Parathyroid adenoma (tissue), 2 donors: ENCODE data around the gene WBP2.

Experiments used
- H2AFZ ChIP-seq: fragments of 300-600 bp; sonication (generic); one replicate; pipeline ENCODE4 v1.7.0; 2017; ENCODE audit warnings: antibody characterized with exemption, mild to moderate bottlenecking
- H3K27ac ChIP-seq: fragments of 300-600 bp; sonication (generic); one replicate; pipeline ENCODE4 v1.7.0; 2017
- H3K27me3 ChIP-seq: fragments of 300-600 bp; sonication (generic); one replicate; pipeline ENCODE4 v1.7.0; 2017; ENCODE audit warnings: low read length; ENCODE audit not compliant: control insufficient read depth, insufficient read depth
- H3K36me3 ChIP-seq: fragments of 300-600 bp; sonication (generic); one replicate; pipeline ENCODE4 v1.7.0; 2017; ENCODE audit warnings: low read length; ENCODE audit not compliant: control insufficient read depth, insufficient read depth
- H3K4me1 ChIP-seq: fragments of 300-600 bp; sonication (generic); one replicate; pipeline ENCODE4 v1.7.0; 2017; ENCODE audit warnings: control low read depth
- H3K4me2 ChIP-seq: fragments of 300-600 bp; sonication (generic); one replicate; pipeline ENCODE4 v1.7.0; 2017; ENCODE audit warnings: low read length
- H3K4me3 ChIP-seq: fragments of 300-600 bp; sonication (generic); one replicate; pipeline ENCODE4 v1.7.0; 2017; ENCODE audit warnings: low read depth, low read length
- H3K79me2 ChIP-seq: fragments of 300-600 bp; sonication (generic); one replicate; pipeline ENCODE4 v1.7.0; 2017; ENCODE audit warnings: control low read depth
- H3K9ac ChIP-seq: fragments of 300-600 bp; sonication (generic); one replicate; pipeline ENCODE4 v1.7.0; 2017; ENCODE audit warnings: mild to moderate bottlenecking
- H3K9me3 ChIP-seq: fragments of 300-600 bp; sonication (generic); one replicate; pipeline ENCODE4 v1.7.0; 2017; ENCODE audit warnings: low read length; ENCODE audit not compliant: control insufficient read depth
- TF ChIP-seq, protein P1 (sequence below): fragments of 300-600 bp; sonication (generic); IDR thresholded peaks from one replicate; pipeline ENCODE4 v1.7.0; 2017; ENCODE audit warnings: antibody characterized with exemption, mild to moderate bottlenecking
- donor health status: primary hyperparathyroidism.

The WBP2 gene

DNA sequence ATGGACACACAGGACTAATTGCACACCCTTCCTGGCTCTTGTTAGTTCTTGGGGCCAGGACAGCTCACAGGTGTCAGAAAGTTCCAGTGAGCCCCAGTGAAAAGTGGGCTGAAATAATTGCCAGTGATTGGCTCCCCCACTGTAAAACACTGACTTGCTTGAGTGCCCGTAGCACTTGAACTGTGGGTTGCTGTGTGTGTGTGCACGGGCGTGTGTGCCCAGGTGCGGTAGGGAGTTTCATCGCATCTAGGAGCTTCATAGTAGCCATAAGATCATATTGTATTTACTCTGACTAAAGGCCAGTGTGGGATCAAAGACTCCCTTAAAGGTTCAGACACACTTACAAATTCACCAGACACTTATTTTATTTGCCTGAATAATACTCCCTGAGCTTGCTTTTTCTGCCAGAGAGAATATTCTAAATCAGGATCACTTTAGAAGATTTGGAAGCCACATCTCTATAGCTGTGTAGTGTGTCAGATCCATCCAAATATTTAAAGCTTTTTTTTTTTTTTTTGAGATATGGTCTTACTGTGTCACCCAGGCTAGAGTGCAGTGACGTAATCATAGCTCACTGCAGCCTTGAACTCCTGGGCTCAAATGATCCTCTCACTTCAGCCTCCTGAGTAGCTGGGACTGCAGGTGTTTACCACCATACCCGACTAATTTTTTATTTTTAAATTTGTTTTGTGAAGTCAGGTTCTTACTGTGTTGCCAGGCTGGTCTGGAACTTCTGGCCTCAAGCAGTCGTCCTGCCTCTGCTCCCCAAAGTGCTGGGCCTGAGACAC, 59.1 kb downstream of the WBP2 start:
- H3K36me3 ChIP-seq = no peaks in the 10 kb centered on the region
- H3K79me2 ChIP-seq = peaks cover 81% of the 10 kb centered on the region
- TF ChIP-seq, protein P1, sequence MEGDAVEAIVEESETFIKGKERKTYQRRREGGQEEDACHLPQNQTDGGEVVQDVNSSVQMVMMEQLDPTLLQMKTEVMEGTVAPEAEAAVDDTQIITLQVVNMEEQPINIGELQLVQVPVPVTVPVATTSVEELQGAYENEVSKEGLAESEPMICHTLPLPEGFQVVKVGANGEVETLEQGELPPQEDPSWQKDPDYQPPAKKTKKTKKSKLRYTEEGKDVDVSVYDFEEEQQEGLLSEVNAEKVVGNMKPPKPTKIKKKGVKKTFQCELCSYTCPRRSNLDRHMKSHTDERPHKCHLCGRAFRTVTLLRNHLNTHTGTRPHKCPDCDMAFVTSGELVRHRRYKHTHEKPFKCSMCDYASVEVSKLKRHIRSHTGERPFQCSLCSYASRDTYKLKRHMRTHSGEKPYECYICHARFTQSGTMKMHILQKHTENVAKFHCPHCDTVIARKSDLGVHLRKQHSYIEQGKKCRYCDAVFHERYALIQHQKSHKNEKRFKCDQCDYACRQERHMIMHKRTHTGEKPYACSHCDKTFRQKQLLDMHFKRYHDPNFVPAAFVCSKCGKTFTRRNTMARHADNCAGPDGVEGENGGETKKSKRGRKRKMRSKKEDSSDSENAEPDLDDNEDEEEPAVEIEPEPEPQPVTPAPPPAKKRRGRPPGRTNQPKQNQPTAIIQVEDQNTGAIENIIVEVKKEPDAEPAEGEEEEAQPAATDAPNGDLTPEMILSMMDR = no peak
- H2AFZ ChIP-seq = no peak overlapping the region
- no peak overlapping the region for H3K27ac ChIP-seq
- no peaks in the 10 kb centered on the region for H3K27me3 ChIP-seq
- H3K9ac ChIP-seq = no peak overlapping the region
- no peaks in the 10 kb centered on the region for H3K9me3 ChIP-seq
- no peak overlapping the region for H3K4me3 ChIP-seq
- H3K4me2 ChIP-seq = no peak overlapping the region
- no peaks in the 10 kb centered on the region for H3K4me1 ChIP-seq
